Cerebellar nuclear complex (tissue), 1 donor: Measurements from ENCODE around the gene CD8A.
A peak's percentile ranks its signal among the peaks of the same experiment; 100 is the strongest.
"Not testable (repeated sequence)": the region's sequence is repeated elsewhere in the genome, so short reads cannot be mapped to it uniquely, and the experiment has no call there.

Experiments used
- DNase-seq, 2 experiments: peaks; one replicate each; lab custom pipeline; 2025; lab: John Stamatoyannopoulos, UW

The CD8A gene

DNA sequence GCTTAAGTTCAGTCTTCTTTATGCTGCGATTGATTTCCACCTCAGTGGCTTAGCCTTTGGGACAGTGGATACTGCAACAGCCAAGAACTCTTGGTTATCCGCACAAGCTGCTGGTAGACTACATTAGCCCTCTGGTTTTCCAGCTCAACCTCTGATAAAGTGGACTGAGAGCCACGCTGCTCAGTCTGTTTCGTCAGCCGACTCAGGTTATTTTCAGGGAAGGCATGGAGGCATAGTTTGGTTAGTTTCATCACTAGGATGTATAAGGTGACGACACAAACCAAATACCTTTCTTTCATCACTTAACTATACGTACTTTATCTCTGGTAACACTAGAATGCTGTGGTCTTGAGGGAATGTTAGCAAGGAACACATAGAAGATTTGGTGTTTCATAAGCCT is 14.2 kb downstream of the CD8A start:
- DNase-seq = no peak

DNA sequence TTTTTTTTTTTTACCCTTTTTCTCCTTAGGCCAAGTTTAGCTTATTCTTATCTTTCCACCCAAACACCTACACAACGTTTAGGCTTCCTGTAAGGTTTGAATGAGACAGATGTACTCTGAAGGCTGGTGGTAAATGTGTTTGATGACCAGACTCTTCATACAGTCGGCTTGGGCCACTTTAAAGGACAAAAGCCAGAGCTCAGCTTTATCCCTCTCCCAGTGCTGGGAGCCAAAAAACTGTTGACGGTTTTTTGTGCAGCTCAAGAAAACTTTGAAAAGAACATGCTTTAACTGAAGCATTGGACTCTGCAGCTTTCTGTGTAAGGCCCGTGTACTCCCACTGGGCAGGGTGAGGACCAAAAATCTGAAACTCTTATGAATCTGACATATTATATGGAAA is 15.4 kb downstream of the CD8A start:
- no peak for DNase-seq

DNA sequence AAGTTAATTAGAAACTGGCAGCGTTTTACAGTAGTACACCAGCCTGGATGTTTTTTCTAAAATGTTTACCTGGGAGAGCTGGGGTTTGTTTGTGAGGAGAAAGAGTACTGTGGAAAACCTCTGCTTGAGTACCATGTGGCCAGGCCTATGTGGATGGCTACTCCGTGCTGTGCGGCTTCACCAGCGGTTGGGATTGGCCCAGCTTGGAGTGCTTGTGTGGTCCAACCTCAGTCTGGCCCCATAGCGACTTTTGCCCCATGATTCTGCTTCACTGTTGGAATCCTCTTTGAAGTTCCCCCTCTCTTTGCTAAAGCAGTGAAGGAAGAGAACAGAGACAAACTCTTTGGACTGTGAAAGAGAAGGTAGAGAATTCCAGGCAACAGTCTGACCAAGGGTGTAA is 15.9 kb downstream of the CD8A start:
- DNase-seq = no peak

DNA sequence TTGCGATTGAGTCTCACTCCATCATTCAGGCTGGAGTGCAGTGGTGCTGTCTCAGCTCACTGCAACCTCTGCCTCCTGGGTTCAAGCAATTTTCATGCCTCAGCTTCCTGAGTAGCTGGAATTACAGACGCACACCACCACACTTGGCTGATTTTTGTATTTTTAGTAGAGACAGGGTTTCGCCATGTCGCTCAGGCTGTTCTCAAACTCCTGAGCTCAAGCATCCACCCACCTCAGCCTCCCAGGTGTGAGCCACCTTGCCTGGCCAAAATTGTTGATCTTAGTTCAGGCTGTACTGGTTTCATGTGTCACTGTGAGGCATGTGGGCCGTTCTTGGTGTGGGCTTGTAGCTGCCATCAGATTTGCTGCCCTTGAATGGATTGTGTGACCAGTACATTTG is 18.1 kb downstream of the CD8A start:
- DNase-seq = no peak

DNA sequence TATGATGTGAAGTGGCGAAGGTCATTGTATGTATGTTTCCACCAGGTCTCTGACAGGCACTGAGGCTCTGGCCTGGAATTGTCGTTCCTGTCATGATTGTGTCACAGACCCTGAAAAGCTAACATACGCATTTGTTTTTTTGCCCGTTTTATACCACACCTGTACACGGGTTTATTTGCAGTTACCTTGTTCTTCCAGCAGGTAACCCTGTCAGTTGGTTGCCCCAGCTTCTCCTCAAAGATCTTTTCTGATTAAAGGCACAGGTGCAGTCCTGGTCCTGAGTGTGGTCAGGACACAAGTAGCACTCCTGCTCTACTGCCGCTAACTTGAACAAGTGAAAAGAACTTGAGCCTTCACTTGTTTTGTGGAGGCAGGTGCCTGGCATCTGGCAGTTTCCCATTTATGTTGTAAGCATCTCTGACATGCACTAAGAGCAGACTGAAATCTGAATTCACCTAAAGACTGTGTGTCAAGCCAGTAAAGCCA is 19.9 kb downstream of the CD8A start:
- DNase-seq = no peak

DNA sequence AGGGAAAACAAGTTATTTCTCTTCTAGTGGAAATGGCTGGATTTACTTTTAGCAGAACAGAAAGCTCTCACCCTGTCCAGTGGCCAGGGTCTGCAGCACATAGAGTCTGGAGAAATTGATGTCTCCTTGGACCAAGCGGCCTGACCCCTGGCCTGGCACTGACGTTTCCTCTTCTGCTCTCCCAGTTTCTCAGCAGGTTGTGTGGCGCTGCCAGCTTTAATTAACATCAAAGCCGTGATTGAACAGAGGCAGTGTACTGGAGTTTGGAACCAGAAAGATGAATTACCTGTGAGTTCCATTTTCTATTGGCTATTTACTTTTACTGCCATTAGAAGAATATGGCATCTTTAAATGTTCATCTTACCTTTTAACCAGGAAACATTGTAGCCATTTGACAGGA is 20.9 kb downstream of the CD8A start:
- peak in 1 of 2 experiments; percentile 14 for DNase-seq

DNA sequence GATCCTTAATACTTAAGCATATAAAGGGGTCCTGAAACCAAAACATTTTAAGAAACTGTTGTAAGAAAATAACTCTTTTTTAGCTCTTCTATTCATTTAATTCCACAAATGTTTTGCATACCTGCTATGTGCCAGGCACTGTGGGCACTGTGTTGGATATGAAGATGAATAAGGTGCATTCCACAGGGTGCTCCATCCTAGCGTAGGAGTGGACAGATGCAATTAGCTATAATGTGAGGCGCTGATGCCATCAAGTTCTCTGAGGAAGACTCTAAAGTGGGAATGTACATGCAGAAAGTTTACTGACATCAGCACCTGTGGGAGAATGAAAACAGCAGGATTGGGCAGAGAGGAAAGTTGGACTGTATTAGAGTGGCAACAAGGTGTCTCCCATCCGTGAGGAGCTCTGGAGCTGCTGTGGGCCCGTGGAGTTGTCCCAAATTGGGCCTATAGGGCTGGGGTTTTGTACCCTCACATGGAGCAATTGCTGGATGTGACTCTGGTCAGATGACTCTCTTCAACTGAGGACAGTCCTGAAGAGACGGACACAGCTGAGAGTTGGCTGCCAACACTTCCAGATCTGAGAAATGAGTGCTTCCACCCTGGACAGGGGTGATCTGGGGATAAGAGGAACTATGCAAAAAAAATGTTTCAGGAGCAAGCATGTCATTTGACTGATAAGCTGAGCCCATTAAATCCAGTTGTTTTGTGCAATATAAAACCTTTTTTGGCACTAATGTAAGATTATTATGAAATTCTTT is 22.3 kb downstream of the CD8A start:
- DNase-seq = no peak

DNA sequence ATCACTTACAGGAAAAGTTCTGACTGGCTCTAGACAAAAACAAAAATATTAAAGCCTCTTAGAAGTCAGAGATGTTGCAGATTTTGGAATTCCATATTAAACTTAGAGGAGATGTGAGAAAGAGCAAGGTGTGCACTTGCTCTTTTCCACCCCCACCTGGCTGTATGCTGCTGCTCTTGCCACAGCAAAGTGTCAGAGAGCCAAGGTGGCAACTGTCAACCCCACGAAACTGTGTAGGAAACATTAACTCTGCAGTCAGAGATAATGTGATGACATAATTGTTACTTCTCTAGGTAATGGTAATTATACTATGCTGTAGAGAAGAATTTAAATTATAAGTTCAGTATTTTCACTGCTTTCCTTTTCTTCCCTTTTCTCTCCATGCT is 25.4 kb downstream of the CD8A start:
- no peak for DNase-seq

DNA sequence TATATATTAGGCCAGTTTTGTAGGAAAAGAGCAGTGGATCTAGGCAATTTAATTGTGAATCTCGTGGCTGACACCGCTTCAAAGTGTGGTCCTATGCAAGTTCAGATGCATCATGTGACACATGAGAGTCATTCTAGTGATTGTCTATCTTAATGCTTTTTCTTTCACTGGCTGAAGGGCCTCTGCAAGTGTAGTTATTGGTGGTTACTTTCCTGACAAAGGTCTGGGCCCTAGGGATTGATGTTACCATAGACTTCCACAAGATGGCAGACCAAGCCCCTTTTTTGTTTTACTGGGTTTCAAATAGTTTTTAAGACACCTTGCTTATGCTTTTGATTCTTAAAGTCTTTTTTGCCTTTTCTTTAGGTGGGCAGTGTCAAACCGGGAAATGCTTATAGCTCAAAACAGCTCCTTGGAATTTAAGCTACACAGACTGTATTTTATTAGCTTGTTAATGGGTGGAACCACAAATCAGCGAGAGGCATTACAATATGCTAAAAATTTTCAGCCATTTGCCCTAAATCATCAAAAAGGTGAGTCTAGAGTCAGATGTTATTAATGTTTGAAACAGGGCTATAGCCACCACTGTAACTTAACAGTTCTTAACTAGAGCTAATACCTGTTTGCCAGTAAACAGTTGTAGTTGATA is 25.9 kb downstream of the CD8A start:
- peak in 1 of 2 experiments; percentile 45 for DNase-seq

DNA sequence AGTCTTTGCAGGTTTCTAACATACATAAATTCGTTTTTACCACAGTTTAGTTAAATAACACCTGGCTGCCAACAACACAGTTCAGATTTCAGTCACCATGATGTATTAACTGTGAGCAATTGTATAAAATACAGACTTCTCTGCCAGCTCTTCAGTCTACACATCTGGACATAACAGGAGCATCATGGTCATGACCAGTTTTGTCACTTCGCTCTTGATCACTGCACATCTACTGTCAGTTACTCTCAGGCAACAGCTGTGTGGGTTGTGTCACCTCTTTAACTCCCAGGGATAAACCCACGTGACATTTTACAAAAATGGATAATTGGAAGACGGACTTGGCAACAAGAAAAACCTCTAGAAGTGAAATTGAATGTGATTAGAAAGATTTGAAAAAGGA is 30.3 kb downstream of the CD8A start:
- no peak for DNase-seq

DNA sequence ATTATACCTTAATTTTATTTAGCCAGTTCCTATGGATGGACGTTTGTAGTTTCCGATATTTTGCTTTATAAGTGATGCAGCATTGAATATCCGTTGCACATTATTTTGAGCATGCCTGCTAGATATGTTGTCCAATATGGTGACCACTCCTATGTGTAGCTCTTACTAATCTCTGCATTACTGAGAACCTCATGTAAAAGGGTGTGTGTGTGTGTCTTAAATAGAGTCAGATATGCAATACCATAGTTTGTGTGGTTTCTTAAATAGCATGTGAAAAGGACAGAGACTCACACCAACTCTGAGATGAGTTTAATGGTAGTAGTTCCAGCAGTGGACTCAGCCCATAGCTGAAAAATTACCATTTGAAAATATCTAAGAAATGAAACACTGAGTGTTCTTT is 32.3 kb downstream of the CD8A start:
- DNase-seq = no peak

DNA sequence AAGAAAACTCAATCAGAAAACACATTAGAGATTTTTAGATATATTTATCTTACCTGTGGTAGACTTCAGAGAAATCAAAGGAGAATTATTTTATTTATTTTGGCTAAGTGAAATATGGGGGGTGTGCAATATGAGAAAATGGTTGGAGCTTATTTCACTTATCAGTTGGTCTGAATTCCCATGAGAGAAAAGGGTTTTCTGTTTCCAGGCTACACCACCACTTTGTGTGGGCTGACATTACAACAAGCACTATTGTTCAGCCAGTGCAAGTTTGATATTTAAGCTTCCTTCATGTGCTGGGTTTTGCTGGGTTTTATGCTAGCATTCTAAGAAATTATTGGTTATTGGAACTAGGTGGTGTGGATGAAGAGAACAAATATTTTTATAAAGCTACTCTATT is 37.1 kb downstream of the CD8A start:
- DNase-seq = no peak

DNA sequence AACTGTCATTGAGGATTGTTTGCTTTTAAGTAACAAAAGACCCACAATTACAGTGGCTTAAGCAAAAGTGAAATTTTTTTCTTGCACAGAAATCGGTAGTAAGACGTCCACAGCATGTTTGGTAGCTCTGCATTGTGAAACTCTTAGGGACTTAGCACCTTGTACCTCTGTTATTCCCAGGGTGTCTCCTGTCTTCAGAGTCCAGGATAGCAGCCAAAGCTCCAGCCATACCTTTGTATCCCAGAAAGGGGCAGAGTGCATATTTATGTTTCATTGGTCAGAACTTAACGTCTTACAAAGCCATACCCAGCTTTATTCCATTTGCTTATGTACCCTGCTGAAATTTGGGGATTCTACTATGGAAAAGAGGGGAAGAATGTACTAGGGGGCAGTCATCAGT is 37.8 kb downstream of the CD8A start:
- no peak for DNase-seq

DNA sequence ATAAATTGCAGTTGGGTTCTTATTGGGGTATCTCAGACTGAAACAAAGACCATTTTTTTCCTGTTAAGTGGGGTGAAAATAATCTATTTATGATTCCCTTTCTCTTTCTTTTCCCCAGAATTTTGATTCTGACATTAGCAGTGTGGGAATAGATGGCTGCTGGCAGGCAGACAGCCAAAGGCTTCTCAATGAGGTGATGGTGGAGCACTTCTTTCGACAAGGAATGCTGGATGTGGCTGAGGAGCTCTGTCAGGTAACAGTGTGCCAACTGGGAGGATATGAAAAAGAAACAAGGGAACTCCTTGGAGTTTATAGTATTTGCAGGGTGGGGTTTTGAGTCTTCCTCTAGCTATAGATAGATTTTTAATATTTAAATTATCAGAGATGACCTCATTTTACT is 38.9 kb downstream of the CD8A start:
- DNase-seq = no peak

DNA sequence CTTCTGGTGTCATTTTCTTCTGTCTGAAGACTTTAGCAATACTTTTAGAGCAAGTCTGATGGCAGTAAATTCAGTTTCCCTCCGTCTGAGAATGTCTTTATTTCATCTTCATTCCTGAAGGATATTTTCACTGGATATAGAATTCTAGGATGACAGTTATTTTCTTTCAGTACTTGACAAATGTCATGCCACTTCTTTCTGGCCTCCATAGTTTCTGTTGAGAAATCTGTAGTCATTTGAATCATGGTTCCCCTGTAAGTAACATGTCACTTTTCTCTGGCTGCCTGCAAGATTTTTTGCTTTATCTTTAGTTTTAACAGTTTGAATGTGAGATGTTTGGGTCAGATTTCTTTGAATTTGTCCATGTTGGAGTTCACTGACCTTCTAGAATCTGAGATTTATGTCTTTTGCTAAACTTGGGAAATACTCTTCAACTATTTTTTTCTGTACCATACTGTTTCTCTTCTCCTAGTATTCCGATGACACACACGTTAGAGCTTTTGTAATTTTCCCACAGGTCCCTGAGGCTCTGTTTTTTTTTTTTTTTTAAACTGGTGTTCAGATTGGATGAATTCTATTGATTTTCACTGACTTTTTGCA is 40.4 kb downstream of the CD8A start:
- no peak for DNase-seq

DNA sequence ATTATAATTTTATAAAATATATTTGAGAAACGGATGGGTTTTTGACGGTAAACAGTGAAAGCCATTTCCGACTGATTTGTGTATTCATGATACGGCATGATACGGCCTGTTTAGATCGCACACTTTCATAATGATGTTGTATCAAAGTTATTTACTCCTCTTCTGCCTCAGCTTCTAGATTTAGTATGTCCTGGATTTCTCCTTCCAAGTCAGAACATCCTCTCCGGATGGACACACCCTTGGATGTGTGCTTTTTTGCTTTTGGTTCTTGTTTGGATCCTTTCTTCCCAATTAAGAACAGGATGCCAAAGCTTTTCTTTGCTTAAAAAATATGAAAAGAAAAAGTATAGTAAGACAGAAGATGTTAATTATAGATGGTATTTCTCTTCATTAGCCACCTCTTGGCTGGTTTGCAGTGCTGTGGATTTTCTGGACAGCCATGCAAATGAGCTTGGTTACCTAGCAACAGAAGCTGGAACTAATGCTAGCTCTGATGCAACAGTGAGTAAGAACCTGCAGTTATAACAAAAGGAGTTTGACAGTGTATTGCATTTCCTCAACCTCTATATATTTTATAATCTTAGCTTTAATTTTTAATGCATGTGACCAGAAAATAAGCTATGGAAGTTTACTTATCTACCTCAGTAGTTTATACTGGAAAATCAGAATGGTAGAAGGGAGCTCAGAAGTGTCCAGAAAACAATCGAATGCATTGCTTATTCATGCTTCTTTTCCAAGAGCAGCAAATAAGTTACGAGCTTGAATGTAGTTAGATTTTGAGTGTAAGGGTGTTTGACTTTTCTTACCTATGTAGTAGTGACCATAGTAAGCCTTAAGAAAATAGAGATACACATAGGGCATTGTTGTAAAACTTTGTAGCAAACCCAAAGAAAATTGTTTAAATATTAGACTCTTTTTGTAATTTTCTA is 42.7 kb downstream of the CD8A start:
- DNase-seq = peak in 1 of 2 experiments; percentile 39

DNA sequence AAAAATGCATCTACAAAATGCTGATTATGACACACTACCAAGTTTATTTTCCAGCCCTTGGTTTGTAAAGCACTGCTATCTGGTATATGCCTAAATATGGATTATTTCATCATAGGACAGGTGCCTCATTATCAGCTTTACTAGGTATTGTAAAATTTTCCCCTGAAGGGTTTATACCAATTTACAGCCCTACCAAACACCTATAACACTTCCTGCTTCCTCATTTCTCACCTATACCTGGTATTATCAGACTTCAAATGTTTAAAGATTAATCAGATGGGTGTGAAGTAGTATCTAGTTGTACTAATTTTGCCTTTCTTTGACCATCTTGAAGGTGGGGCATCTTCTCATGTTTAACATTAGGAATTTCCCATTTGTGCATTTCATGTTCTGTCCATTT is 43.8 kb downstream of the CD8A start:
- DNase-seq = no peak

DNA sequence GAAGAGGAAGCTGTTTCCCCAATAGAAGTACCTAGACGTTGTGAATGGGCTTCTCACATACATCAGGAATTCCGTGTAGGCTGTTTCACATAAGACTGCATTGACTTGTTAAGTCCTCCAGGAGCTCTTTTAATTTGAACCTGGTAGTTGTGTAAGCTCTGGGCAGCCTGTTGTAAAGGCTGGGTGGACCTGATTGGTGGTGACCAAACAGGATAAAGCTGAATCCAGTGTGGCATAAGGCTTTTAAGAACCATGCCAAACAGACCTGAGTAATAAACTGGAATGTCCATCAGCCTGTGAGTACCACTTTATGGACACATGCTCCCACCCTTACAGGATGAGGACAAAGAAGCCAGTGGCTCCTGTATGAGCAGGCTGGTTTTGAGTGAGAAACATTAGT is 46.6 kb downstream of the CD8A start:
- no peak for DNase-seq

DNA sequence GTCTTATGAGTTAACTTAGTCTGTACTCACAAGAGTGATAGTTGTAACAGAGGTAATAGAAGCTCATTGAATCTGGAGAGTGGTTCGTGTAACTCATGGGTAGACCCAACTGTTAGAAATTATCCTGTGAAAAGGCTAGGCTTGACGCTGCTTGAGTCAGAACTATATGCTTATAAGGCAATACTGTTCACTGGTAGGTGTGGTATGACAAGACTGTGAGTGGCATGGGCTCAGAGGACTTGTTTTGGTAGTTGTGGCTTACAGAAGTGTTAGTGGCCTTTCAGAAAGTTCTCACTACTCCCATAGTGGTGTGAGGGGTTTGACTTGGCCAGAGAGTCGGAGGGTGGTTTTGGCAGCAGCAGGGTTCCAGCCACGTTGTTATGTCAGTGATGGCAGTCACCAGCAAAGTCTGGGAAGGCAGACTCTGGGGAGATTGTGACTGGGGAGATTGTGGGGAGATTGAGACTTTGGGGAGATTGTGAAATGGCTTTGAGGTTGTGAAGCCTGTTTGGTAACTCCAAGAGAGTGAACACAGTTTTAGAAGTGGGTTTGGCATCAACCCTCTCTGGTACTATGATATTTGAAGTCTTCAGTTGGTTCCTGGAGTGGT is 48.7 kb downstream of the CD8A start:
- not testable (repeated sequence) for DNase-seq

DNA sequence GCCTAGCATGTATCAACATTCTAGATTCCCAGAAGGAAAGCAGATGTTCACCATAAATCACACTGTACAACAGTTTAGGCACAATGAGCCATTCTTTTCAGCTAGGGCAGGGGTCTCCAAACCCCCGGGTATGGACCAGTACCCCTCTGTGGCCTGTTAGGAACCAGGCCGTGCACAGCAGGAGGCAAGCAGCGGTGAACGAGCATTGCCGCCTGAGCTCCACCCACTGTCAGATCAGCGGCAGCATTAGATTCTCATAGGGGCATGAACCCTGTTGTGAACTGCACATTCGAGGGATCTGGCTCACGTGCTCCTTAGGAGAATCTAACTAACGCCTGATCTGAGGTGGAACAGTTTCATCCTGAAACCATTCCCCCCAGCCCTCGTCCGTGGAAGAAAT is 50.8 kb downstream of the CD8A start:
- not testable (repeated sequence) for DNase-seq

DNA sequence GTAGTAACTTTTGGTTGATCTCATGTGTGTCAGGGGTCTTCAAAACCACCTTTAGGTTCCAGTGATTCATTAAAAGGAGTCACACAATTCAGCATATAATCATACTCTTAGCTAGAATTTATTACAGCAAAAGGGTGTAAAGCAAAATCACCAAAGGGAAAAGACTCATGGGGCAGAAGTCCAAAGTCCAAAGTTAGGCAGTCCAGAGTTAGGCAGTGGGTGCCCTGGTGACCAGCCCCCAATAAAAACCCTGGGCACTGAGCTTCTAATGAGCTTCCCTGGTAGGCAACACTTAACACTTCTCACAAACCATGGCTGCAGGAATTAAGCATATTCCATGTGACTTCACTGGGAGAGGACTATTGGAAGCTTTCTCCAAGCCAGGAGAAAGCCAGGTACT is 51.2 kb downstream of the CD8A start:
- not testable (repeated sequence) for DNase-seq

DNA sequence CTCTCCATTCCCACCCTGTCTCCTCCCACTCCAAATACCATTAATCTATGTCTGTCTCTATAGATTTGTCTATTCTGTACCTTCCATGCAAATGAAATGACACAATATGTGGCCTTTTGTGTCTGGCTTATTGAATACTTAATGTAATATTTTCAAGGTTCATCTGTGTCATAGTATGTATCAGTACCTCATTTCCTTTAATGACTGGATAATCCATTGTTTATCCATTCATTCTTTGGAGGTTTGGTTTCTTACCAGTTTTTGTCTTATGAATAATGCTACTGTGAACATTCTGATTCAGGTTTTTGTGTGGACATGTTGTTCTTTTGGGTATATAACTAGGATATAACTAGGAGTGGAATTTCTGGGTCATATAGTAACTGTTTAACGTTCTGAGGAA is 55.8 kb downstream of the CD8A start:
- DNase-seq = not testable (repeated sequence)
